Measurements from ENCODE around the gene SLC20A1.

DNA sequence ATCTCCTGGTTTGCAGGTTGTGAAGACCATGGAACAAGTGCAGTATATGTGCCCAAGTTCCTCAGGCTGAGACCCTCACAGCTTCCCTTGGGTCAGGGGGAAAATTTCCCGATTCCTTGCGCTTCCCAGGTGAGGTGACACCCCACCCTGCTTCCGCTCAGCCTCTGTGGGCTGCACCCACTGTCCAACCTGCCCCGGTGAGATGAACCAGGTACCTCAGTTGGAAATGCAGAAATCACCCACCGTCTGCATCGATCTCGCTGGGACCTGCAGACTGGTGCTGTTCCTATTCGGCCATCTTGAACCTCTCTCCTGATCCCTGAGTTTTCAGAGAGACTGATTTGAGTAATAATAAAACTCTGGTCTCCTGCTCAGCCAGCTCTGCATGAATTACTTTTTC is 30.7 kb upstream of the SLC20A1 start:
- TF ChIP-seq, protein P1, sequence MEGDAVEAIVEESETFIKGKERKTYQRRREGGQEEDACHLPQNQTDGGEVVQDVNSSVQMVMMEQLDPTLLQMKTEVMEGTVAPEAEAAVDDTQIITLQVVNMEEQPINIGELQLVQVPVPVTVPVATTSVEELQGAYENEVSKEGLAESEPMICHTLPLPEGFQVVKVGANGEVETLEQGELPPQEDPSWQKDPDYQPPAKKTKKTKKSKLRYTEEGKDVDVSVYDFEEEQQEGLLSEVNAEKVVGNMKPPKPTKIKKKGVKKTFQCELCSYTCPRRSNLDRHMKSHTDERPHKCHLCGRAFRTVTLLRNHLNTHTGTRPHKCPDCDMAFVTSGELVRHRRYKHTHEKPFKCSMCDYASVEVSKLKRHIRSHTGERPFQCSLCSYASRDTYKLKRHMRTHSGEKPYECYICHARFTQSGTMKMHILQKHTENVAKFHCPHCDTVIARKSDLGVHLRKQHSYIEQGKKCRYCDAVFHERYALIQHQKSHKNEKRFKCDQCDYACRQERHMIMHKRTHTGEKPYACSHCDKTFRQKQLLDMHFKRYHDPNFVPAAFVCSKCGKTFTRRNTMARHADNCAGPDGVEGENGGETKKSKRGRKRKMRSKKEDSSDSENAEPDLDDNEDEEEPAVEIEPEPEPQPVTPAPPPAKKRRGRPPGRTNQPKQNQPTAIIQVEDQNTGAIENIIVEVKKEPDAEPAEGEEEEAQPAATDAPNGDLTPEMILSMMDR (conservative IDR thresholded peaks at IDR 0.05; ENCODE audit: low read depth, low read length), result no peak
- TF ChIP-seq POLR2A (IDR thresholded peaks at IDR 0.05; ENCODE audit: low read depth, low read length) (no peak), RFX5 (IDR thresholded peaks at IDR 0.05; ENCODE audit: low read depth, low read length) (no peak), FOS (IDR thresholded peaks at IDR 0.05; ENCODE audit: low read depth, low read length) (no peak), CEBPB (IDR thresholded peaks at IDR 0.05; ENCODE audit: low read depth, low read length) (no peak), RAD21 (IDR thresholded peaks at IDR 0.05; ENCODE audit: low read length) (no peak), MAZ (IDR thresholded peaks at IDR 0.05; ENCODE audit: borderline replicate concordance, low read depth, low read length) (no peak), RCOR1 (IDR thresholded peaks at IDR 0.05; ENCODE audit: insufficient replicate concordance, low read length) (no peak), MXI1 (IDR thresholded peaks at IDR 0.05; ENCODE audit: borderline replicate concordance, low read depth, low read length) (no peak), BHLHE40 (IDR thresholded peaks at IDR 0.05; ENCODE audit: low read depth, low read length) (no peak), SMC3 (IDR thresholded peaks at IDR 0.05; ENCODE audit: low read depth, low read length) (no peak)
- TF ChIP-seq, protein P2, sequence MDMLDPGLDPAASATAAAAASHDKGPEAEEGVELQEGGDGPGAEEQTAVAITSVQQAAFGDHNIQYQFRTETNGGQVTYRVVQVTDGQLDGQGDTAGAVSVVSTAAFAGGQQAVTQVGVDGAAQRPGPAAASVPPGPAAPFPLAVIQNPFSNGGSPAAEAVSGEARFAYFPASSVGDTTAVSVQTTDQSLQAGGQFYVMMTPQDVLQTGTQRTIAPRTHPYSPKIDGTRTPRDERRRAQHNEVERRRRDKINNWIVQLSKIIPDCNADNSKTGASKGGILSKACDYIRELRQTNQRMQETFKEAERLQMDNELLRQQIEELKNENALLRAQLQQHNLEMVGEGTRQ (IDR thresholded peaks at IDR 0.05; ENCODE audit: low read depth, low read length), result no peak
